ENCODE data around the gene ASS1.

The ASS1 gene

GRCh38 chr9:130477564-130477963 lies 32.8 kb downstream of the ASS1 start:
- no peak for DNase-seq

- DNase-seq, result no peak
These were observed 33.4 kb downstream of the ASS1 start for GRCh38 chr9:130478152-130478551.

GRCh38 chr9:130478736-130479575 lies 34.2 kb downstream of the ASS1 start:
- DNase-seq, result no peak

GRCh38 chr9:130479587-130479986 lies 34.8 kb downstream of the ASS1 start:
- DNase-seq, result no peak

GRCh38 chr9:130480673-130481072 lies 35.9 kb downstream of the ASS1 start:
- DNase-seq, result no peak

- no peak for DNase-seq
These were observed 37.7 kb downstream of the ASS1 start for GRCh38 chr9:130482463-130482862.

- DNase-seq, result peak; percentile 47
These were observed 38.7 kb downstream of the ASS1 start for GRCh38 chr9:130483371-130483971.

GRCh38 chr9:130484362-130485072 lies 39.8 kb downstream of the ASS1 start:
- no peak for DNase-seq

- no peak for DNase-seq
These were observed 41.3 kb downstream of the ASS1 start for GRCh38 chr9:130486103-130486502.

GRCh38 chr9:130487500-130487899 lies 42.7 kb downstream of the ASS1 start:
- no peak for DNase-seq

GRCh38 chr9:130488621-130489330 lies 44.0 kb downstream of the ASS1 start:
- DNase-seq, result no peak

- no peak for DNase-seq
These were observed 46.2 kb downstream of the ASS1 start for GRCh38 chr9:130490981-130491380.

GRCh38 chr9:130491830-130492482 lies 47.2 kb downstream of the ASS1 start:
- no peak for DNase-seq

GRCh38 chr9:130493021-130493420 lies 48.3 kb downstream of the ASS1 start:
- DNase-seq, result no peak

GRCh38 chr9:130493476-130493875 lies 48.7 kb downstream of the ASS1 start:
- no peak for DNase-seq

GRCh38 chr9:130495067-130495466 lies 50.3 kb downstream of the ASS1 start:
- DNase-seq, result no peak

- no peak for DNase-seq
These were observed 52.4 kb downstream of the ASS1 start for GRCh38 chr9:130497139-130497538.

- DNase-seq, result no peak
These were observed 53.6 kb downstream of the ASS1 start for GRCh38 chr9:130498298-130498917.

- no peak for DNase-seq
These were observed 54.3 kb downstream of the ASS1 start for GRCh38 chr9:130498918-130499698.

- no peak for DNase-seq
These were observed 55.1 kb downstream of the ASS1 start for GRCh38 chr9:130499804-130500263.

Data from NCI-H146 (cell line).